ENCODE measurements around the gene MED8.

GRCh38 chr1:43427941-43428340 lies 38.3 kb upstream of the MED8 start:
- TF ChIP-seq TRIM24 (IDR thresholded peaks at IDR 0.05) (no peak), ATF1 (CRISPR knock-in tag; IDR thresholded peaks at IDR 0.05) (no peak), ATF1 (tag; IDR thresholded peaks at IDR 0.05) (no peak), FOXO4 (CRISPR knock-in tag; IDR thresholded peaks at IDR 0.05) (no peak), BRF1 (IDR thresholded peaks at IDR 0.05; ENCODE audit: borderline replicate concordance, extremely low read depth, insufficient read length) (no peak), MXI1 (IDR thresholded peaks at IDR 0.05; ENCODE audit: low read depth, low read length) (no peak), ZBTB11 (CRISPR knock-in tag; IDR thresholded peaks at IDR 0.05) (no peak), SPI1 (IDR thresholded peaks at IDR 0.05; ENCODE audit: borderline replicate concordance, low read depth, low read length) (no peak), EGR1 (conservative IDR thresholded peaks at IDR 0.05) (no peak), EZH2 (IDR thresholded peaks at IDR 0.05; ENCODE audit: borderline replicate concordance, low read depth, low read length) (no peak)
